PC-9 (cell line): Measurements from ENCODE around the gene DPYSL3. TPM values are rescaled to one million over a fixed set of nuclear protein-coding genes. Genes with fewer than 3 reads are reported as not detected.

Source experiments
- BruUV-seq: library from RNA; stranded (reverse); fragments of 400-500 nt; replicated peaks from 2 replicates; lab custom pipeline; 2021; lab: Mats Ljungman, UMichigan
- CTCF ChIA-PET: fragments of 300-600 bp; sonication (Branson Sonifier 250); formaldehyde crosslinking; loops from one replicate; lab custom pipeline; 2022; ENCODE audit warnings: antibody characterized with exemption; lab: Charles Lee
- POLR2A ChIA-PET: fragments of 300-600 bp; sonication (Branson Sonifier 250); formaldehyde crosslinking; loops from one replicate; lab custom pipeline; 2022; ENCODE audit warnings: antibody characterized with exemption; ENCODE audit not compliant: unreplicated experiment; lab: Charles Lee
- DNase-seq, 2 experiments: peaks; one replicate each; pipeline versions ENCODE4 v3.0.0 to v3.0.0-alpha.2; 2015 to 2022; ENCODE audit warnings: mixed read lengths in 1 of 2
- H2AFZ ChIP-seq: fragments of 200-600 bp; sonication (generic); 2 replicates; pipeline ENCODE4 v1.8.1; 2017; ENCODE audit warnings: antibody characterized with exemption
- H3F3A ChIP-seq: fragments of 200-600 bp; sonication (generic); 2 replicates; pipeline ENCODE4 v1.8.1; 2017; ENCODE audit warnings: antibody characterized with exemption, mild to moderate bottlenecking, low read depth; ENCODE audit not compliant: insufficient read depth
- H3K27ac ChIP-seq: fragments of 200-600 bp; sonication (generic); 2 replicates; pipeline ENCODE4 v1.6.1; 2016; ENCODE audit warnings: mixed run types
- H3K27me3 ChIP-seq: fragments of 200-600 bp; sonication (generic); 2 replicates; pipeline ENCODE4 v1.6.1; 2016; ENCODE audit warnings: low read depth, mixed run types; ENCODE audit not compliant: insufficient read depth
- H3K36me3 ChIP-seq: fragments of 200-600 bp; sonication (generic); 2 replicates; pipeline ENCODE4 v1.6.1; 2016; ENCODE audit warnings: low read depth, mixed run types
- H3K4me1 ChIP-seq: fragments of 200-600 bp; sonication (generic); replicated peaks from 2 replicates; pipeline ENCODE4 v1.6.1; 2016; ENCODE audit warnings: mixed run types; ENCODE audit not compliant: insufficient read depth
- H3K4me2 ChIP-seq: fragments of 200-600 bp; sonication (generic); 2 replicates; pipeline ENCODE4 v1.6.1; 2017; ENCODE audit warnings: mixed run types
- H3K4me3 ChIP-seq: fragments of 200-600 bp; sonication (generic); 2 replicates; pipeline ENCODE4 v1.6.1; 2016; ENCODE audit warnings: mixed run types
- H3K79me2 ChIP-seq: fragments of 200-600 bp; sonication (generic); 2 replicates; pipeline ENCODE4 v1.6.1; 2017; ENCODE audit warnings: low read depth, mixed run types
- H3K9me2 ChIP-seq: fragments of 200-600 bp; sonication (generic); 2 replicates; pipeline ENCODE4 v1.8.1; 2017; ENCODE audit warnings: mild to moderate bottlenecking; ENCODE audit not compliant: insufficient read depth
- H3K9me3 ChIP-seq: fragments of 200-600 bp; sonication (generic); 2 replicates; pipeline ENCODE4 v1.8.1; 2016; ENCODE audit warnings: low read depth; ENCODE audit not compliant: insufficient read depth
- H4K20me1 ChIP-seq: fragments of 200-600 bp; sonication (generic); 2 replicates; pipeline ENCODE4 v1.8.1; 2017; ENCODE audit not compliant: insufficient read depth
- EZH2 ChIP-seq: fragments of 200-600 bp; sonication (generic); IDR thresholded peaks from 2 replicates; pipeline ENCODE4 v1.8.0; 2017; ENCODE audit warnings: antibody characterized with exemption, low read depth
- intact Hi-C: fragments of 100-400 bp; cut with micrococcal nuclease; formaldehyde crosslinking; loops from one replicate; pipeline ENCODE4 v1.10.0; 2022; ENCODE audit not compliant: unreplicated experiment
- total RNA-seq: library from RNA; stranded (reverse); gene quantifications from 2 replicates; pipeline ENCODE4 v1.2.3, GENCODE V29; 2021
- TF ChIP-seq, protein P1 (sequence below): fragments of 200-600 bp; sonication (generic); conservative IDR thresholded peaks from 2 replicates; pipeline ENCODE4 v1.6.1; 2017; ENCODE audit warnings: mixed run types, antibody characterized with exemption, mild to moderate bottlenecking, moderate library complexity

The DPYSL3 gene
- total RNA-seq, 1 experiment from 2014 or later, result 1.3 TPM

DNA sequence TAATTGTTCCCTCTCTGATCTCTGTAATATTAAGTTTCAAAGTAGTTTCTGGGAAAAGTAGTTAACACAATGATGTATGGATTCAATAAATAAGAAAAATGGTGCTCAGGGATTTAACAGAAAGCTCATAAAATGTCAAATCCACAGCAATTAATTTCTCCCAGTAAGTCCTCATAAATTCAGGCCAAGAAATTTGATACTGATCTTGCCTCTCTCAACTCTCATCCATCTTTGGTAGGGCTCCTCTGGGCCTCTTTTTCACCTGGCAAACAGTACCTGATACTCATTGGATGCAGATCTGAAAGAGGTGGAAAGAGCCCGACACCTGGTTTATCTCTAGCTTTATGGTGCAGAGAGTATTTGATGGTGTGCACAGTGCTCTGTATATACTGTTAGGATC is 168.9 kb downstream of the DPYSL3 start:
- Histone ChIP-seq H3K27ac (no peak overlapping the region), H3K79me2 (no peaks in the 10 kb centered on the region), H3K4me3 (no peak overlapping the region), H3K9me2 (no peaks in the 10 kb centered on the region), H4K20me1 (no peaks in the 10 kb centered on the region), H2AFZ (no peak overlapping the region), H3K4me1 (no peaks in the 10 kb centered on the region), H3K36me3 (no peaks in the 10 kb centered on the region), H3F3A (no peaks in the 10 kb centered on the region), H3K27me3 (no peaks in the 10 kb centered on the region), H3K9me3 (no peaks in the 10 kb centered on the region), H3K4me2 (no peak overlapping the region)
- no peak for DNase-seq
- intact Hi-C loops, result no loop called here
- ChIA-PET CTCF (no interaction called here), POLR2A (no interaction called here)
- BruUV-seq, result no TSS peak
- TF ChIP-seq, protein P1, sequence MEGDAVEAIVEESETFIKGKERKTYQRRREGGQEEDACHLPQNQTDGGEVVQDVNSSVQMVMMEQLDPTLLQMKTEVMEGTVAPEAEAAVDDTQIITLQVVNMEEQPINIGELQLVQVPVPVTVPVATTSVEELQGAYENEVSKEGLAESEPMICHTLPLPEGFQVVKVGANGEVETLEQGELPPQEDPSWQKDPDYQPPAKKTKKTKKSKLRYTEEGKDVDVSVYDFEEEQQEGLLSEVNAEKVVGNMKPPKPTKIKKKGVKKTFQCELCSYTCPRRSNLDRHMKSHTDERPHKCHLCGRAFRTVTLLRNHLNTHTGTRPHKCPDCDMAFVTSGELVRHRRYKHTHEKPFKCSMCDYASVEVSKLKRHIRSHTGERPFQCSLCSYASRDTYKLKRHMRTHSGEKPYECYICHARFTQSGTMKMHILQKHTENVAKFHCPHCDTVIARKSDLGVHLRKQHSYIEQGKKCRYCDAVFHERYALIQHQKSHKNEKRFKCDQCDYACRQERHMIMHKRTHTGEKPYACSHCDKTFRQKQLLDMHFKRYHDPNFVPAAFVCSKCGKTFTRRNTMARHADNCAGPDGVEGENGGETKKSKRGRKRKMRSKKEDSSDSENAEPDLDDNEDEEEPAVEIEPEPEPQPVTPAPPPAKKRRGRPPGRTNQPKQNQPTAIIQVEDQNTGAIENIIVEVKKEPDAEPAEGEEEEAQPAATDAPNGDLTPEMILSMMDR, result no peak
- TF ChIP-seq EZH2, result no peak
